Measurements from ENCODE around the gene BCAS3.

DNA sequence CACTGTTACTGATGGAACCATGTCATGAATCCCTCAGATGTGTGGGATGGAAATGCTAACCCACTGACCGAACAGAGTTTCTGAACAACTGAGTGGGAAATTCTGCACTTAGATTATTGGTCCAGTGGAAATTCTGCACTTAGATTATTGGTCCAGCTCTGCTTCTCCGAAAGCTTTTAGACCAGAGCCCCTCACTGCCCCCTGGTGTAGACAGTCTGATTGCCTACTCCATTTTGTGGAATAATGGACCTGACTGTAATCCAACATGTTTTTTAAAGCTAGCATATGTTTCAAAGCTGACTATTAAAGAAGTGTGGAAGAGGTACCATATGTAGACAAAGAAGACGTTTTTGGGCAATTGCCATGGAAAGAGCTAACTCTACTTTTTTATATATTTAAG, 671.7 kb downstream of the BCAS3 start:
- TF ChIP-seq POLR2A (IDR thresholded peaks at IDR 0.05; ENCODE audit: low read depth, low read length) (no peak), TAF1 (IDR thresholded peaks at IDR 0.05; ENCODE audit: borderline replicate concordance, low read depth, low read length) (no peak), POLR2AphosphoS5 (IDR thresholded peaks at IDR 0.05; ENCODE audit: low read depth, low read length) (no peak)
